NCI-H187 treated with DMSO at 0.1 percent for 48 hours (cell line): ENCODE data around the gene LTB.
"Not testable (repeated sequence)": the region's sequence is repeated elsewhere in the genome, so short reads cannot be mapped to it uniquely, and the experiment has no call there.

Experiments used
- DNase-seq: peaks from one replicate; lab custom pipeline; 2025; lab: John Stamatoyannopoulos, UW

LTB gene

DNA sequence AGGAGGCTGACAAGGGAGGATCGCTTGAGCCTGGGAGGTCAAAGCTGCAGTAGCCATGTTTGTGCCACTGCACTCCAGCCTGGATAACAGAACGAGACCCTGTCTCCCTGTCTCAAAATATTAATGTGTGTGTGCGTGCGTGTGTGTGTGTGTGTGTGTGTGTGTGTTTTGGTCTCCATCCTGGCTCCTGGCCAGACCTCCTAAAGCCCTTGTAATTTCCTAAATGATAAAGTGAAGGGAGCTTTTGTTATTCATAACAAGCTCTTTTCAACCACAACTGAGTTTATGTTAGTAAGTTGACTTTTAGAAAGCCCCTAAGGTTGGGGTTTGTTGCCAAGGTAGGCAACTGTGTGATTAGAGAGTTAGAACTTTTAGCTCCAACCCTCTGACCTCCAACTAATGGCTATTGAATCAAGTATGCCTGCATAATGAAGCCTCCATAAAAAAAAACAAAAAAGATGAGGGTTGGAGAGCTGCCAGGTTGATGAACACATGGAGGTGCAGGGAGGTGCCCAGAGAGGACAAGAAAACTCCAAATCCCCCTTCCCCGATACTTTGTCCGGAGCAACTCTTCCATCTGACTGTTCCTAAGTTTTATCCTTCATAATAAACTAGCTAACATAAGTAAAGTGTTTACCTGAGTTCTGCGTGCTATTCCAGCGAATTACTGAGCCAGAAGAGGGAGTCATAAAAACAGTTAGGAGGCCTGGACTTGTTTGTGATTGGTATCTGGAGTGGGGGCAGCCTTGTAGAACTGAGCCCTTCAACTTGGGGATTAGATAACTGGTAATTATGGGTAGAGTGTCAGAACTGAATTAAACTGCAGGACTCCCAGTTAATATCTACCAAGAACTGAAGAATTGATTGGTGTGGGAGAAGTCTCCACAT, 27.5 kb upstream of the LTB start:
- DNase-seq, result no peak

DNA sequence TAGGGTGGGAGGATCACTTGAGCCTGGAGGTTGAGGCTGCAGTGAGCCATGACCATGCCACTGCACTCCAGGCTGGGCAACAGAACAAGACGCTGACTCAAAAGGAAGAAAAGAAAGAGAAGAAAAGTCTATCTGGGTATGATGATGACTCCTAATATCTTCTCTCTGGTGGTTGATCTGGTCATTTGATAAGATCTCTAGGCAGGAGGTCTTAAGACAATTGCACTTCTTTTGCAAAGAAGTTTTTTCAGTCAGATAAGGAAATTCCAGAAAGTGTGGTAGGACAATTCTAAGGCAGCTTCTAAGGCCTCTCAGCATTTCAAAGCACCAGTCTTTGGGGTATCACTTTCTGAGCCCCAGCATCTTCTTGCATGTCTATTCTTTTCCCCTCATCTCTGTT, 25.1 kb upstream of the LTB start:
- DNase-seq, result no peak

DNA sequence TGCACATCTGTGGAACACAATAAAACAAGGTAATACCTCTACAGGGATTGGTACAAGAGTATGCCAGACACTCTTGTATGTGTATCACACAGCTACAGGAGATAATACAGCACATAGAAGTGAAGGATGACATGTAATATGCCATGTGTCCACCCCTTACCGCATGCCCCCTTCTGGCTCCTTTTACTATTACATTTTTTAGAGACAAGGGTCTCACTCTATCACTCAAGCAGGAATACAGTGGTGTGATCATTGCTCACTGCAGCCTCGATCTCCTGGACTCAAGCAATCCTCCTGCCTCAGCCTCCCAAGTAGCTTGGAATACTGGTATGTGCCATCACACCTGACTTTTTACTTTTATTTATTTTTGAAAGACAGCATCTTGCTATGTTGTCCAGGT, 14.8 kb upstream of the LTB start:
- no peak for DNase-seq

DNA sequence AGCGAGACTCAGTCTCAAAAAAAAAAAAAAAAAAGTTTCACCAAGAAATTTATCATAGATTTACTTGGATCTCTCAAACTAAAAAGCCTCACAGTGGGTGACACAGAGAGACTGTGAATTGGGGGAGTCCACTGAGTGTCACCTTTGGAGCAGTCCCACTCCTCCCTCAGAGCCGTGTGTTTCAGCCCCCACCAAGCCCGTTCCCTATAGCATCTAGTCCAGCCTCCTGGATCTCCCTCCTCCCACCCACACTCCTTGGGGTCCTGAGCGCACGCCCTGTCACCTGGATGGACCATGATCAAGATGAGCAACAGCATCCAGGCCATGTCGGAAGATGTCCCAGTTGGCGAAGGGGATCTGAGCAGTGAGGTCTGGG, 10.2 kb upstream of the LTB start:
- DNase-seq, result no peak

DNA sequence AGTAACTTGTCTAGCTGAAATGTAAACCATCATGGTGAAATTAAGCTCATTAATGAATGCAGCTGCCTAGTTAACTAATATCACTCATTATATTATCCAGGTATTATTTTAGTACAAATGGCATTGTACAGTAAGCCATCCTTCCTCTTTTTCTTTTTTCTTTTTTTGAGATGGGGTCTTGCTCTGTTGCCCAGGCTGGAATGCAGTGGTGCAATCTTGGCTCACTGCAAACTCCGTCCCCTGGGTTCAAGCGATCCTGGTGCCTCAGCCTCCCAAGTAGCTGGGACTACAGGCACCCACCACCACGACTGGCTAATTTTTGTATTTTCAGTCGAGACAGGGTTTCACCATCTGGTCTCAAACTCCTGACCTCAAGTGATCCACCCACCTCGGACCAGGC, 8.5 kb upstream of the LTB start:
- DNase-seq, result not testable (repeated sequence)

DNA sequence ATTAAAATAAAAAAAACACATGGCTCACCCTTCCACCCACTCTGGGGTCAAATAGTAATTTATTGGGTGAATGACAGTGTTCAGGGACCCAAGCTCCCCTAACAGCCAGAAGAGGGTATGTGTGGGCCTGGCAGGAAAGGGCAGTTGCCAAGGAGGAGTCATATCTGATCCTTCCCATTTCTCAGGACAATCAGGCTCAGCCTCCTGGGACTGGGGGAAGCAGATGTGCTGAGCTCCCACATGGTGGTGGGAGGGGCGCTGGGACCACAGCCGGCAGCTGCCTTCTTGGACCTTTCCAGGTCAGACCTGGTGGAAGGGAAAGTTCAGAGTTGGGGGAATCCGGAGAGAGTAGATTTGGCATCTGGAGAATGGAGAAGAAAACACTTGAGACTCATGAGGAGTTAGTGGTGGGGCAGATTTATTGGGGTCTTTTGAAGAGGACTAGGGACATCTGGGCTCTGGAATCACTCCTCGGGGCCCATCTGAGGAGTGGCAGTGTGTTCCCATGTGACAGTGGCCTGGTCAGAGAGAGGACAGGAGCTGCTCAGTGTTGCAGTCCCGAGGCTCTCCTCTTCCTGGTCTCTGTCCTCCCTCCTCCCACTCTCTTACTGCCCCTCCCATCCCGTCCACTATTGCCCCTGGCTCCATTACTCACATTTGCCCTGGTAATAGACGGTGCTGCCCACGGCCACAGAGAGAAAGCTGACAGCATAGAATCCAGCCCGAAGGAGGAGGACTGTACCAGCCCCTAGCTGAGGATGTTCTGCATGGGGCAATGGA, 6.8 kb upstream of the LTB start:
- no peak for DNase-seq

DNA sequence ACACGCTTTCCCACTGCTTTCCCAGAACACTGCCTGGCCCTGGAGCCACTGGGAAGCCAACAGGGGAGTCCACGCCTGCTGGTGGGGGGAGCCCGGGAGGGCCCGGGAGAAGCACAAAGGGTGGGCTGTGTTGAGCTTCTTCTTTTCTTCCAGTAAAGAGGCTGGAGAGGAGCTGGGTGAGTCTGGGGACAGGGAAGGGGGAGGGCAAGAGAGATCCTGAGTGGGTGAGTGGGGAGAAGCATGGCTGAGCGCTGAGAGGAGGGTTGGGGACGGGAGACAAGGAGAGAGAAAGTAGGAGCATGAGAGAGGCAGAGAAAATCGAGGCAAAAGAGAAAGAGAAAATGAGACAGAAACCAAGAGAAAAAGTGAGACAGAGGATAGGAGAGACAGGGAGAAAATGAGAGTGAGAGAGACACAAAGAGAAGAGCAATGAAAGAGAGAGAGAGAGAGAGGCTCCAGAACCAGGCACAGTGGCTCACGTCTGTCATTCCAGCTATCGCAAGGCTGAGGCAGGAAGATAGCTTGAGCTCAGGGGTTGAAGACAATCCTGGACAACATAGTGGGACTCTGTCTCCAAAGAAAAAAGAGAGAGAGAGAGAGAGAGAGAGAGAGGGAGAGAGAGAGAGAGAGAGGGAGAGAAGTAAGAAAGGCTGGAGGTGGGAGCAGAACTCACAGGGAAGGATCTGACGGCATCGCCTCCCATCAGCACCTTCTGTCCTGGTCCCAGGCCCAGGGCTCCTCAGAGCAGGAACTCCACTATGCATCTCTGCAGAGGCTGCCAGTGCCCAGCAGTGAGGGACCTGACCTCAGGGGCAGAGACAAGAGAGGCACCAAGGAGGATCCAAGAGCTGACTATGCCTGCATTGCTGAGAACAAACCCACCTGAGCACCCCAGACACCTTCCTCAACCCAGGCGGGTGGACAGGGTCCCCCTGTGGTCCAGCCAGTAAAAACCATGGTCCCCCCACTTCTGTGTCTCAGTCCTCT, 5.9 kb upstream of the LTB start:
- DNase-seq, result no peak

DNA sequence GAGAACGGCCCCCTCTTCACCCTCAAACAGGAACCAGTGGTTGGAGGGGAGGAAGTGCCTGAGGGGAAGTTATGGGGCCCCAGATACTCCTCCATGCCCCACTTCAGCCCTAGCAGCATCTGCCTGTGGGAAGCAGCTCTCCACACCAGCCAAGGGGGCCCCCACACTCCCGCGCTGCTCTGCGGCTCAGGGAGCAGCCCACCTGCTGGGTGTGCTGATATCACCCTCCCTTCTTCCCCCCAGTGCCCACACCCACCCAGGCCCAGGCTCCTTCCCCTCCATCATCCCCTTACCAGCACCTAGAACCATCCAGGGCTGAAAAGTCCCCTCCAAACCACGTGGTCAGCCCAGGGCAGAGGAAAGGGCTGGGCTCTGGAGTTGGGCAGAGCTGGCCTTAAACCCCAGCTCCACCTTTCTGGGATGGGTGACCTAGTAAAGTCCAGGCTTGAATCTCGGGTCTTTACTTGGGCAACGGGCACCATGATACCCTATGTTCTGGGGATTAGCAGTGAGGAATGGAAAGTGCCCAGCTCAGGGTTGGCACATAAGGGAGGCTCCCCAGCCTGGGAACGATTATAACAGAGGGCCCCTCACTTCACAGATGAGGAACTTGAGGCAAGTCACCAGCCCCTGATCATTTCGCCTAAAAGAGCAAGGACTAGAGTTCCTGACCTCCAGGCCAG, 4.5 kb upstream of the LTB start:
- DNase-seq, result no peak

DNA sequence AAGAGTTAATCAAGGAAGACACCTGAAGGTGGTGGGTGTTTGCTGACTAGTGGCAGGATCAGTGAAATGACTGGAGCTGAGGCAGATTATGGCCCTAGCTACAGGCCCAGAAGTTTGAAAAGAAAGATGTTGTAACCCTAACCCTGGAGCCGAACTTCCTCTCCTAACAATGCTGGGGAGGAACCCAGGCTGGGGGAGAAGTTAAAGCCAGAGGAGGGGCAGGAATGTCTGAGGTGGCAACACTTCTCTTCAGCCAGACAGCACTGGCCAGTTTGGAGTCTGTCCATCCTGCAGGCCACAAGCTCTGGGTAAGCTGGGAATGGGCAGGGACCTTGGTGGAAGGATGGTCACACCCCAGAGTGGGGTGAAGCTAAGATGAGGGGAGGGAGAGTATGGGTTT, 3.8 kb upstream of the LTB start, which contains the start of gene LST1:
Gene LST1, plus strand, starts transcription at position 270 of the 400 bp plus-strand sequence. CDS start 1,023 bp downstream, outside the sequence.
- DNase-seq, result no peak

DNA sequence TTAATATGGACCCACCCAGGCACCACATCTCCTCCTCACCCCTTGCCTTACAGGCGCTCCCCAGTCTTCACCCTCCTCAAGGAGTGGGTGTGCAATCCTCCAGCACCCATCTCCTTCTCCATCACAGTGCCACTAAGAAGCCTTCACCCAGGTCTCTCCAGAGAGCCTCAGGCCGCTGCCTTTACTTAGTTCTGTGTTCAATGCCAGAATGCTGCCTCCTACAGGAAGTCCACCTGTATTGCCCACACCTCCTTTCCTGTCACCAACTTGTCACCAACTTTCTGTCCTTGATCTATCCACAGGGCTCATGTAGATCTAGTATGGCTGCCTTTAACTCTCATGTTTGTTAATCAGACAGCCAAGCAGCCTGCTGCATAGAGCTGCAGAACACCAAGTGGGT, 3.3 kb upstream of the LTB start:
- no peak for DNase-seq

DNA sequence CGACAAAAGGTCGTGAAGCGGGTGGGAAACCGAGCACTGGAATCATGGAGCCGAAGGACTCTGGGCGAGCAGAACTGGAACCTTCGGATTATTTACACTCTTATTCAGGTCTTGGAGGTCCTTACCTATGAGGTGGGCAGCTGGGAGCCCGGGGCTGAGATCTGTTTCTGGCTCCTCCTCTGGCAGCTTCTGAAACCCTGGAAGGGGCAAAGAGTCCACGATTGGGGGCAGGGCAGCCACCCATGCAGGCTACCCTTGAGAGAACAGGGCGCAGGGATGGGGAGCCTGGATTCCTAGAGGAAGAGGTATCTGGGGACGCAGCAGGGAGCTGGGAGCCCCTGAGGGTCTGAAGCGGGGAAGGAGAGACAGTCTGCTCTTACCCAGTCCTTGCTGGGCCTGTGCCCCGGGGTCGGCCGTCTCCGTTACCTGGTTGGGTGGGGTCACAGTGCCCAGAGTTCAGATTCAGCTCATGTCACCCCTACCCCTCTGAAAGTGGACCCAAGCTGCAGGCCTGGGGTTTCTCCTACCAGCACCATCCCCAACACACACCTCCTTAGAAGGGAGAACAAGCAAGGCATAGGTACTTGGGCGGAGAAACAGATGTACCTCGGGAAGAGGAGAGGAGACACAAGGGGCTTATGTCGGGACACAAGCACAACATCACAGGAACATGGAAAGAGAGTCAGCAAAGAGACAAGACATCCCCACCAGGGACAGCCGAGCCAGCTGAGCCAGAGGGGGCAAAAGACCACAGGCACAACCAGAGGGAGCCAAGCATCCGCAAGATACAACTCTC, 592 bp downstream of the LTB start:
- DNase-seq, result no peak

DNA sequence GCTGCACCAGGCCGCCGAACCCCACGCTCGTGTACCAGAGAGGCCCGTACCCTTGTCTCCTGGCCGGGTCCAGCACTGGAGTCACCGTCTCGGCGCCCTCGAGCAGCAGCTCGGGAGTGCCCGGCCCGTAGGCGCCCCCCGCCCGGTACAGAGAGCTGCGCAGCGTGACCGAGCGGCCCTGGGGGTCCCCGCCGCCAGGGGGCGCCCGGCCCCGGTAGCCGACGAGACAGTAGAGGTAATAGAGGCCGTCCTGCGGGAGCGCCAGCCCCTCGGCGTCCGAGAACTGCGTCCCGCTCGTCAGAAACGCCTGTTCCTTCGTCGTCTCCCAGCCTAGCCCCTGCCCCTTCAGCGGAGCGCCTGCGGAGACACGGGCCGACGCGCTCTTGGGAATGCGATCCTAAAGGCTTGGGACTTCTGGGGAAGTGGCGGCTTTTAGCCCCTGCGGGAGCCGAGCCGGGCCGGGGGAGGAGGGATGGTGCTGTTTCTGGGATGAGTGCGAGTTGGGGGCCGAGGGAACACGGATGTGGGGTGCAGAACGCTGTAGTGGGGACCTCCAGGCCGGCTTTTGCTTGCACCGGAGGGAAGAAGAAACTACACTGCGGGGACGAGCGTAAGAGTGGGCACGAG, 1.3 kb downstream of the LTB start:
- DNase-seq, result no peak

DNA sequence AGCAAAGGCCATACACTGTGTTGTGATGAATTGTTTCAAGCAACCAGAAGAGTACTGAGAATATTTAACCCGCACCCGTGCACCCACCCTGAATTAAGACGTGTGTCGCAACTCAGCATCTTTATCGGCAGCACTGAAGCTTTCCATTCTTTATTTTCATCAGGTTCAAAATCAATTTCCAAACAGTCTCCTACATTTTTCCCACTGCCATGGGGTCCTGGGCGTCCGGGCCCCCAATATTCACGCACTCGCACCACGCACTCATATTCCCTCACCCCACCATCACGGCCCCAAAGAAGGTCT, 1.8 kb downstream of the LTB start:
- no peak for DNase-seq

DNA sequence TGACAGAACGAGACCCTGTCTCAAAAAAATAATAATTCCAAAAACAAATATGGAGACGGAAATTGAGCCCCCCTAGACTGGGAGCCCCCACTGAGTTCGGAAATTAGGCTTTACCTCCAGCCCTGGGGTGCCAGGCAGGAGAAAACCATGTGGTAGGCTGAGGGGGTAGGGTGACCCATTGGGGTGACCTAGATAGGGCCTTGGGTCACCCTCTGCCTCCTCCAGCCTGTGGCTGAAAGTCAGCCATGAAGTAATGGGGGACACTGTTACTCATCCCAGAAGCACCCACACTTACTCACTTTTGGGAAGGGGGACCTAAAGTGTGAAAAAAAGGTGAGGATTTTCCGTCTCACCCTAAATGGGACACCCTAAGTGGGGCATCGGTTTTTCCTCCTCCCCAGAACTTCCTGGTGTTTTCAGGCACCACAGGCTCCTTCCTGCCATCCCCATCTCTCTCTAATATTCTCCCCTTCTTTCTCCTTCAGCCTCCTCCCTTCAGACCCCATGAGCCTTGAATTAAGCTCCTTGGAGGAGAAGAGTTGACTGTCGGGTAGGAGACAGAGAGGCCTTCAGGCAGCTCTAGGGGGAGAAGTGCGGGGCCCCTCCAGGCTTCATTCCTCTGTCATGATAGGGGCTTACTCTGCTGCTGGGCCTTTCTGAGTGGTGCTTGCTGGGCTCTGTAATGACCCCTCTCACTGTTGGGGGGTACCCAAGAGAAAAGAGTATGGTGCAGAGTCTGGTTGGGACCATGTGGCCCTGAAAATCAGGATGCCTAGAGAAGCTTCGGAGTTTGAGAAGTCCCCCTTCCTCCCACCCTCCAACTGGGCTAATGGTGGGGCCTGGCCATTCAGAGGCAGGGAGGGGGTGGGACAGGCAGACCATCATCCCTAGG, 2.4 kb downstream of the LTB start:
- DNase-seq, result no peak

DNA sequence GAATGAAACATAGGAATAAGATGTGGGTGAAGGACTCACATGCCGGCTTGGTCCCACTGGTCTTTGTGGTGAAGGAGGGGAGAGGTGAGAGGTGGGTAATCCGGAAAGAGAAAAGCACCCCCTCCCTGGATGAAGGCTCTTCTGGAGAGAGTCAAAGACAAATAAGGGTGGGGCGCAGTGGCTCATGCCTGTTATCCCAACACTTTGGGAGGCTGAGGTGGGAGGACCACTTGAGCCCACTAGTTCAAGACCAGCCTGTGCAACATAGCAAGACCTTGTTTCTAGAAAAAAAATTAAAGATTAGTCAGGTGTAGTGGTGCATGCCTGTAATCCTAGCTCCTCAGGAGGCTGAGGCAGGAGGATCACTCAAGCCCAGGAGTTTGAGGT, 3.1 kb downstream of the LTB start:
- no peak for DNase-seq

DNA sequence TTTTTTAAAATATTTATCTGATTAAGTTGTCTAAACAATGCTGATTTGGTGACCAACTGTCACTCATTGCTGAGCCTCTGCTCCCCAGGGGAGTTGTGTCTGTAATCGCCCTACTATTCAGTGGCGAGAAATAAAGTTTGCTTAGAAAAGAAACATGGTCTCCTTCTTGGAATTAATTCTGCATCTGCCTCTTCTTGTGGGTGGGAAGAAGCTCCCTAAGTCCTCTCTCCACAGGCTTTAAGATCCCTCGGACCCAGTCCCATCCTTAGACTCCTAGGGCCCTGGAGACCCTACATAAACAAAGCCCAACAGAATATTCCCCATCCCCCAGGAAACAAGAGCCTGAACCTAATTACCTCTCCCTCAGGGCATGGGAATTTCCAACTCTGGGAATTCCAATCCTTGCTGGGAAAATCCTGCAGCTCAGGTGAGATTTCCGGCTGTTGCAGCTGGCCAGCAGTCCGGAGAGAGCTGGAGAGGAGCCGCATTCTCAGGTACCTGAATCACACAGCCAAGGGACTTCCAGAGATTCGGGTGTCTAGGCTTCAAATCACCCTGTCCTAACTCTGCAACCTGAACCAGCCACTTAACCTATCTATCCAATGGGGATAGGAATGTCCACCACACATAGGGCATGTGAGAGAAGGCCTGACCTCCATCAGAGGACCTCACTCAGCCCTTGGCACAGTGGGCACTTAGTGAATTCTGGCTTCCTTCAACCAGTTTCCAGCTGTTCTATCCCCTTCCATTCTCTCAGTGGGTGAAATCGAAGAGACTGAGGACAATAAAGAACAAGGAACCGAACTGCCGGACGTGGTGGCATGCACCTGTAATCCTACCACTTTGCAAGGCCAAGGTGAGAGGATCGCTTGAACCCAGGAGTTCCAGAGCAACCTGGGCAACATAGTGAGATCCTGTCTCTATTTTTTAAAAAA, 3.8 kb downstream of the LTB start:
- no peak for DNase-seq

DNA sequence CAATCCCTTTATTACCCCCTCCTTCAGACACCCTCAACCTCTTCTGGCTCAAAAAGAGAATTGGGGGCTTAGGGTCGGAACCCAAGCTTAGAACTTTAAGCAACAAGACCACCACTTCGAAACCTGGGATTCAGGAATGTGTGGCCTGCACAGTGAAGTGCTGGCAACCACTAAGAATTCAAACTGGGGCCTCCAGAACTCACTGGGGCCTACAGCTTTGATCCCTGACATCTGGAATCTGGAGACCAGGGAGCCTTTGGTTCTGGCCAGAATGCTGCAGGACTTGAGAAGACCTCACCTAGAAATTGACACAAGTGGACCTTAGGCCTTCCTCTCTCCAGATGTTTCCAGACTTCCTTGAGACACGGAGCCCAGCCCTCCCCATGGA, 4.7 kb downstream of the LTB start:
- no peak for DNase-seq

DNA sequence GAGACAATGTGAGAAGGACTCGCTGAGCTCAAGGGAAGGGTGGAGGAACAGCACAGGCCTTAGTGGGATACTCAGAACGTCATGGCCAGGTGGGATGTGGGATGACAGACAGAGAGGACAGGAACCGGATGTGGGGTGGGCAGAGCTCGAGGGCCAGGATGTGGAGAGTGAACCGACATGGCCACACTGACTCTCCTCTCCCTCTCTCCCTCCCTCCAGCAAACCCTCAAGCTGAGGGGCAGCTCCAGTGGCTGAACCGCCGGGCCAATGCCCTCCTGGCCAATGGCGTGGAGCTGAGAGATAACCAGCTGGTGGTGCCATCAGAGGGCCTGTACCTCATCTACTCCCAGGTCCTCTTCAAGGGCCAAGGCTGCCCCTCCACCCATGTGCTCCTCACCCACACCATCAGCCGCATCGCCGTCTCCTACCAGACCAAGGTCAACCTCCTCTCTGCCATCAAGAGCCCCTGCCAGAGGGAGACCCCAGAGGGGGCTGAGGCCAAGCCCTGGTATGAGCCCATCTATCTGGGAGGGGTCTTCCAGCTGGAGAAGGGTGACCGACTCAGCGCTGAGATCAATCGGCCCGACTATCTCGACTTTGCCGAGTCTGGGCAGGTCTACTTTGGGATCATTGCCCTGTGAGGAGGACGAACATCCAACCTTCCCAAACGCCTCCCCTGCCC, 5.2 kb downstream of the LTB start:
- DNase-seq, result no peak
